Neural progenitor cell (in vitro differentiated cells): ENCODE data around the gene NTRK3.

Experiments
- CTCF ChIP-seq: fragments of 200-600 bp; sonication (generic); IDR thresholded peaks from 2 replicates; pipeline ENCODE4 v1.5.1; 2017; ENCODE audit warnings: antibody characterized with exemption, mild to moderate bottlenecking
- EZH2phosphoT487 ChIP-seq: fragments of 200-600 bp; sonication (generic); IDR thresholded peaks from 2 replicates; pipeline ENCODE4 v1.6.1; 2017; ENCODE audit warnings: antibody characterized with exemption

- no peak for TF ChIP-seq CTCF
- TF ChIP-seq EZH2phosphoT487, result no peak
Measured at GRCh38 chr15:88202231-88202630, 54.3 kb downstream of the NTRK3 start.
